GM21526 (cell line): ENCODE data around the gene PAN3.

ENCODE experiments used
- ATAC-seq: cut with Tn5 transposase; IDR thresholded peaks from one replicate; pipeline ENCODE4 v1.9.1; 2021; ENCODE audit warnings: moderate library complexity; ENCODE audit not compliant: unreplicated experiment, low FRiP score

Gene PAN3

GRCh38 chr13:28328271-28328607, 189.9 kb downstream of the PAN3 start:
- ATAC-seq, result no peak

DNA sequence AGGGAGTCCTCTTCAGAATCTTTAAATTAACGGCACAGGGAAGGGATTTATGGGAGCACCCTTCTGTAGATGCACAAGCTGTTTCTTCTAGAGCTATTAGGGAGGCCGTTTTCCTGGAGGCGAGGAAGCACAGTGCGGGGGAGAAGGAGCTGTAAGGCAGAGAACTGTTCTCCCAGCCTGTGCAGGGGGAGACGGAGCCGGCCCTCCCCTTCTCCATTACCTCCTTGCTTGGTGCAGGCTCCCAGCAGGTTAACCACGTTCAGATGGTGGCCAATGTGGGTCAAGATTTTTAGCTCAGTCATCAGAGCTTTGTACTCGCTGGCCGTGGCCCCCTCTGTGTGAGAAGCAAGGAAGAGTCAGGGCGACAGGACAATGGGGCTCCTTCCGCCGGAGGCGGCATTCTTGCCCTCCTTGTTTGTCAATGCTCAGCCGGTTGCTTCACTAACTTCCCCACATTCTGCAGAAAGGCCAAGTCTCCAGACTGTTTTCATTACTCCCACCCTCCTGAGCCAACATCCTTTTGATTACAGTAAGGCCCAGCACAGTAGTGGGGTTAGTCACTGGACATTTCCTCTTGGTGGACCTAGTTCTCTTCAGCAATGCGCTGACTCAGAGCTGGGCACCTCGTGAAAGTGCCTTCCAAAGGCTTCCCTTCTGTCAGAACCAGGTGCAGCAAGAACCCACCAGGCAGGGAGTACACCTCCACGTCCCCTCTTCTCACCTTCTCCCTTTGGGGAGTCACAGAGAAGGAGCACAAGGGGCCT, 191.2 kb downstream of the PAN3 start:
- no peak for ATAC-seq

DNA sequence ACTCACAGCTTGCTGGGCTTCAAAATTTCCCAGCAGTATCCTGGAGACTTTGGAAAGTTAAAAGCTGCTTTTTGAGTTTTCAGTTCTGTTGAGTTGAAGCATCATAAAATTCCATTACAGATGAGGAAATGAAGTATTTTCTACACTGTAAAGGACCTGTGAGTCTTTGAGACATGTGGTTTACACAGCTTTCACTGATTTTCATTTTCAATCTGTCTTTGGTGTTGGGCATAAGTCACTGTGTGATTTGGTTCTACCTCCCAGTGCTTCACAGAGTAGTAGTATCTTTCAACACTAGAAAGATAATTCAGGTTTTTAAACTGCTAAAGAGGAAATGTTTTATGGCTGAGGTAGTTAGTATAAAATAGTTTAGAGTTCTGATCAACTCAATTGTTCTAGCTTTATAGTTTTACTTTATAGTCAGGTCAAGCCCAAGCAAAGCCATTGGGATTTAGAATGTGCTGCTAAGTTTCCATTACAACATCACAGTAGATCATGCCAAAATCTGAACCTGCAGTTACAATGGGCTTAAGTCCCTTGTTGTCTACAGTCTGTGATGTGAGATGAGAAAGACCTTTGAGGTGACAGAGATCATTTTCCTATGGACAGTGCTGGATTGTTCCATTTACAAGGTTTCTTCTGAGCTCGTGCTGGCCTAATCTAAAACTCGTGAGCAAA, 195.0 kb downstream of the PAN3 start:
- ATAC-seq, result no peak

DNA sequence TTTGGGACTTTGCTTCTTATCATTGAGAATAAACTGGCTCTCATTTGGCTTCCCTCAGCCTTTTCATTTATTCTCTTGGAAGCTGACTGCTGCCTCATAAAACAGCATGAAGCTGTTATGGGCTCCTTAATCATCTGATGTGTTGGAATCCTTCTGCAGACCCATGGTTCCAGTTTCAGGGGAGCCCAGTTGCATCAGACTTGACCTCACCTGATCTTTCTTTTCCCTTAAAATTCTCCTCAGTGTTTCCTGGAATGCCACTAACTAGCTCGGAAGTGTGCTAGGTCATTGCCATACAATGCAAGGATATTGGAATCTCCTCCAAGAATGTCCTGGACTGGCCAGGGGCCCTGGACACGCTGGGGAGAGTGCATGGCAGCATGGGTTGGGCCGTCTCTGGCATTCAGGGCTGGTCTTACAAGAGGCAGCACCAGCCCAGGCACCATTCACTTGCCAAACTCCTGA, 197.9 kb downstream of the PAN3 start:
- no peak for ATAC-seq

DNA sequence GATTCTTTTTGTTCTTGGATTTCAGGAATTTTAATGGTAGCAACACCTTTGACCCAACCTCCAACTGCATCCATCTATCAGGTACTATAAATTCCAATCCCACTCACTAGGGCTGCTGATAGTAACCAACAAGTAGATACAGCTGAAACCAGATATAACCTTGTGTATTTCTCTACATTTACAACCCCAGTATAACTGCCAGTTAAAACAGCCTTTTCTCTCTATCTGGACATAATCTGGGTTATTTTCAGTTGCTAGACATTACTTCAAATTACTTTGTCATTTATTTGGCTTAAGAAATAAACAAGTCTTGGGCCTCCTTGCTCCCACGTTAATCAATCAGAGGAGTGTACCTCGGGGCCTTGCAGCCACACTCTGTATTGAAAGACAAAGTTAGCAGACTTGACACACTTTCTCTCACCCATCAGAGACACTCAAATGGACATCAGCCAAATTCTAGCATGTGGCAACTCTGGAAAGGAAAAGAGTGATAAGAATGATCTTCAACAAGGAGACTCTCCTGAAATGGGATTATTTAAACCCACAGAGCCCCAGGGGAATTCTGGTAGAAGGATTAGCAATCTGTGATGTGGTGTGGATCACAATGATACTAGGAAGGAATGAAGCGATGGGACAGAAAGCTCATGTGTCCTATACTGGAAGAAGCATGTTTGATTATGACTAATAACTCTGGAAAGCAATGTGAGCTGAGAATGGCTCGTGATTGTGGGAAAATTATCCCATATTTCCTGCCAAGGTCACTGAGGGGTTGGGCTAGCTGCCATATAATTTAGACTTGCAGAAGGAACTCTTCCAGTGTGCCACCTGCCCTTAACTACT, 199.0 kb downstream of the PAN3 start:
- ATAC-seq, result no peak

DNA sequence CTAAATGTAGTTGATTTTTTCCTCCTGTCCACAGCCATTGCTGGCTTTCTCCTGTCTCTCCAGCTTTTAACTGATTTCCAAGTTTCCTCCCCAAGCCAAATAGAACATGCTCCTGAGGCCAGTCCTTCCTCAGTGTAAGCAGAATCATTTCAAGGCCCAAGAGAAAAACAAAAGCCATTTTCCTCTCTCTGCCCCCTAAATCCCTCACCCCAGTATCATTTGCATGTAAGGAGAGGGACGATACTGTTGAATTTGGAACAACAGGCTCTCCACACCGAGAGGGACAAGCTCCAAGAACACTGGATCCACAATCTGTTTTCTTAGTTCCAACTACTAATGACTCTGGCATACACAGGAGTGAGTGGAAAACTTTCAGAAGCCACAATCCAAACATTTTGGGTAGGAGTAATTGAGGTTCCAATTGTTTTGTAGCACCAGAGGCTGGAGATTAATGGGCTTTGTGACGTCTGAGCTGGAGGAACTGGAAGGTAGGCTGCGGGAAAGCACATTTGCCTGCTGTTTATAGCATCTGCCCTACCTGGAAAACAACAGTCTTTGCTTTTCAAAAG, 199.7 kb downstream of the PAN3 start:
- ATAC-seq, result no peak

- ATAC-seq, result no peak
These were observed 200.4 kb downstream of the PAN3 start for GRCh38 chr13:28338742-28339141.

GRCh38 chr13:28339419-28339818, 201.1 kb downstream of the PAN3 start:
- ATAC-seq, result no peak

DNA sequence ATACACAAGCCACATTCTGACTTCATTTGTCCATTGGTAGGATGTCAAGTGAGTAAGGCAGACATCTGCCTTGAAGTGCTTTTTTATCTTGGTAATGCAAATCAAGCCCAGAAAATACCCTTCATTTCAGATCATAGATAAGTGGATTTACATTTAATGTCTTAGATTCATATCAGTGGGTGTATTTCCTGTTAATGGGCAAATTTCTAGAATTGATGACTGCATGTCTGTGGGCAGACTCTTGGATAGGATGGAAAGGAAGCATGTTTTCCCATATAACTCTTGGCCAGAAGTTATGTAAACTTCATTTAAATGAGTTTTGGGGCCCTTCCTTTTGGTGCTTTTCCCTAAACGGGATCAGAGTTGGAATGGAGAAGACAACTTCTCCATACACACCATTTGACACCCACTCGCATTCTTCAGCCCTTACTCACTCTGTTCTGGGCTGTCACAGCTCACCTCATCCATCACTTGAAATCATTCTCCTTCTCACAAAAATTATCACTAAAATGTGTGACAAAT, 202.0 kb downstream of the PAN3 start:
- no peak for ATAC-seq

DNA sequence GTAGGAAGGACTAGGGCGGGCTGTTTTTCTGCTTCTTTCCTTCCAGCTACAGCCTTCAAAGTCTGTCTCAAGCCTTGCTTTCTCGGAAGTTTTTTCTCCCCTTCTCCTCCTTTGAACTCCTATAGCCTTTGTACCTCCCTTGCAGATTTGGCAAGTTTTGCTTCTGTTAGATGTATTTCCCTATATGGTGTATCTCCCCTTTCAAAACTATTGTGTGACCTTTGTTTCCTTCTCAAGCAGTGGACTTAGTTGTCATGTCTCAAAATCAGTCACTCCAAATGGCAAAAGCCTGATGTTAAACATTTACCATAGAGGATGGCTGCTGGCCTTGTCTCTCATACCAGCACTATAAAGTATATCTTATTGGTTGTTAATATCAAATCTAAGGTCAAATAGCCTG, 203.9 kb downstream of the PAN3 start:
- ATAC-seq, result no peak

DNA sequence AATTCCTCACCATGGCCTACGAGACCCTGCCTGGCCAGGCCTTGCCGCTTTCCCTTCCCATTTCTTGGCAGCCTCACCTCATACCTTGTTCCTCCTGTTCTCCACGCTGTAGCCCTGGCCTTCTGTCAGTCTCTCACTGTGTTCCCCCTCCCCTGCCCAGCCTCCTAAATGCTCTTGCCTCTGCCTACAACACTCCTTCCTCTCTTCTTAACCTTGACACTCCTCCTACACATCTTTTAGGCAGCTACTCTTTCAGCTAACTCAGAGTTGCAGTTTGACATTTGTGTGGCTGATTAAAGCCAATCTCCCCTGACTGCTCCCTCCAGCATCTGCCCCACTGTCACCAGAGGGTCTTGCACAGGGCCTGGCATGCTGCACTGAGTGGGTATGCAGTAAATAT, 205.8 kb downstream of the PAN3 start:
- no peak for ATAC-seq
